ENCODE data around the gene RAB43.

DNA sequence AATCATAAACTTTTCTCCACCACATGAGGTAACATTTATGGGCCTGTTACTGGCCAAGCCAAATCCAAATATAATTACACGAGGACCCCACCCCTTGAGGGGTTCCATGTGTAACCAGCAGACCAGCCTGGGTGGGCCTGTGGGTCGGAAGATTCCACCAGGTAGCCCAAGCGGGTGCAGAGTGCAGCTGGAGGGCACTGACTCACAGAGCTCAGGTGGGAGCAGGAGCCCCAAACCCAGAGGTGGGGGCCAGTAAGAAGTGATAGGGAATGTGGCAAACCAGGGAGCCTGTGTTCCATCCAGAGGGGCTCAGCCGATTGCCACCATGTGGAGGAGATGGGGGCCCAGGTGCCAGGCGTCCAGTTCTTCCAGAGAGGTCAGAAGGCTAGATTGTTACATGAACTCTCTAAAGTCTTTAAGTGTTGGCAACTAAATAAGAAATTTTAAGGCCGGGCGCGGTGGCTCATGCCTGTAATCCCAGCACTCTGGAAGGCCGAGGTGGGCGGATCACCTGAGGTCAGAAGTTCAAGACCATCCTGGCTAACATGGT, 58.4 kb downstream of the RAB43 start:
- TF ChIP-seq, protein P1, sequence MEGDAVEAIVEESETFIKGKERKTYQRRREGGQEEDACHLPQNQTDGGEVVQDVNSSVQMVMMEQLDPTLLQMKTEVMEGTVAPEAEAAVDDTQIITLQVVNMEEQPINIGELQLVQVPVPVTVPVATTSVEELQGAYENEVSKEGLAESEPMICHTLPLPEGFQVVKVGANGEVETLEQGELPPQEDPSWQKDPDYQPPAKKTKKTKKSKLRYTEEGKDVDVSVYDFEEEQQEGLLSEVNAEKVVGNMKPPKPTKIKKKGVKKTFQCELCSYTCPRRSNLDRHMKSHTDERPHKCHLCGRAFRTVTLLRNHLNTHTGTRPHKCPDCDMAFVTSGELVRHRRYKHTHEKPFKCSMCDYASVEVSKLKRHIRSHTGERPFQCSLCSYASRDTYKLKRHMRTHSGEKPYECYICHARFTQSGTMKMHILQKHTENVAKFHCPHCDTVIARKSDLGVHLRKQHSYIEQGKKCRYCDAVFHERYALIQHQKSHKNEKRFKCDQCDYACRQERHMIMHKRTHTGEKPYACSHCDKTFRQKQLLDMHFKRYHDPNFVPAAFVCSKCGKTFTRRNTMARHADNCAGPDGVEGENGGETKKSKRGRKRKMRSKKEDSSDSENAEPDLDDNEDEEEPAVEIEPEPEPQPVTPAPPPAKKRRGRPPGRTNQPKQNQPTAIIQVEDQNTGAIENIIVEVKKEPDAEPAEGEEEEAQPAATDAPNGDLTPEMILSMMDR (IDR thresholded peaks at IDR 0.05; ENCODE audit: insufficient read depth, low read depth, low read length), result no peak
- TF ChIP-seq EZH2 (IDR thresholded peaks at IDR 0.05; ENCODE audit: insufficient read depth, low read length), result no peak

All from astrocyte (in vitro differentiated cells and primary cell).